Nephron progenitor cell (in vitro differentiated cells): Measurements from ENCODE around the gene RCC1.
A peak's percentile ranks its signal among the peaks of the same experiment; 100 is the strongest.
"Not testable (repeated sequence)": the region's sequence is repeated elsewhere in the genome, so short reads cannot be mapped to it uniquely, and the experiment has no call there.

Experiments used
- DNase-seq: peaks from one replicate; pipeline ENCODE4 v3.0.0; 2021
- H3K27ac Mint-ChIP-seq: 2 replicates; pipeline ENCODE4 v1.8.0; 2021; ENCODE audit warnings: mild to moderate bottlenecking, moderate library complexity, mixed read lengths
- H3K27me3 Mint-ChIP-seq: 2 replicates; pipeline ENCODE4 v1.8.0; 2021; ENCODE audit warnings: mild to moderate bottlenecking, low read depth, mixed read lengths; ENCODE audit not compliant: poor library complexity
- H3K36me3 Mint-ChIP-seq: 2 replicates; pipeline ENCODE4 v1.8.0; 2021; ENCODE audit warnings: low read depth, mixed read lengths
- H3K4me1 Mint-ChIP-seq: 2 replicates; pipeline ENCODE4 v1.8.0; 2021; ENCODE audit warnings: mixed read lengths
- H3K4me3 Mint-ChIP-seq: 2 replicates; pipeline ENCODE4 v1.8.0; 2021; ENCODE audit warnings: mild to moderate bottlenecking, moderate library complexity, mixed read lengths
- H3K9me3 Mint-ChIP-seq: 2 replicates; pipeline ENCODE4 v1.8.0; 2021; ENCODE audit warnings: mild to moderate bottlenecking, moderate library complexity, mixed read lengths
- CTCF ChIP-seq: fragments of 200-600 bp; sonication (generic); IDR thresholded peaks from 2 replicates; pipeline ENCODE4 v1.5.0; 2021; ENCODE audit warnings: antibody characterized with exemption

The RCC1 gene

GRCh38 chr1:28582248-28582615 is 76.4 kb downstream of the RCC1 start:
- Mint-ChIP-seq H3K9me3 (no peaks in the 10 kb centered on the region), H3K27ac (no peak overlapping the region), H3K4me1 (peaks cover 25% of the 10 kb centered on the region), H3K4me3 (peak overlapping the region; percentile 94), H3K27me3 (peaks cover 20% of the 10 kb centered on the region), H3K36me3 (peaks cover 33% of the 10 kb centered on the region)
- TF ChIP-seq CTCF = no peak
- no peak for DNase-seq

- H3K27ac Mint-ChIP-seq, H3K9me3 Mint-ChIP-seq, DNase-seq, H3K4me3 Mint-ChIP-seq, H3K36me3 Mint-ChIP-seq: not testable (repeated sequence)
- Mint-ChIP-seq H3K27me3 (peaks cover 20% of the 10 kb centered on the region), H3K4me1 (peaks cover 17% of the 10 kb centered on the region)
Observed at GRCh38 chr1:28586585-28587391, 80.9 kb downstream of the RCC1 start.
